GM12892 (cell line): ENCODE results near the gene SMIM21.

Experiments used
- POLR2A ChIP-seq: IDR thresholded peaks from 2 replicates; pipeline ENCODE4 v1.6.1; 2011; ENCODE audit warnings: low read depth, low read length, control low read depth
- POLR2AphosphoS5 ChIP-seq: IDR thresholded peaks from 2 replicates; pipeline ENCODE4 v1.6.1; 2011; ENCODE audit warnings: low read depth, low read length, control low read depth
- TAF1 ChIP-seq: IDR thresholded peaks from 2 replicates; pipeline ENCODE4 v1.6.1; 2011; ENCODE audit warnings: low read depth, mild to moderate bottlenecking, control low read depth, low read length, borderline replicate concordance

GRCh38 chr18:75450906-75451305 is 23.4 kb upstream of the SMIM21 start:
- TF ChIP-seq POLR2AphosphoS5: no peak
- no peak for TF ChIP-seq POLR2A
- no peak for TF ChIP-seq TAF1
